Measurements from ENCODE around the gene SOAT2.
"Not testable (repeated sequence)": the region's sequence is repeated elsewhere in the genome, so short reads cannot be mapped to it uniquely, and the experiment has no call there.

SOAT2 gene

GRCh38 chr12:53145383-53146260 is 42.3 kb downstream of the SOAT2 start:
- Mint-ChIP-seq H3K36me3 (no peaks in the 10 kb centered on the region), H3K4me1 (no peaks in the 10 kb centered on the region), H3K27me3 (peaks cover 9% of the 10 kb centered on the region), H3K27ac (no peak overlapping the region), H3K9me3 (no peaks in the 10 kb centered on the region), H3K4me3 (no peak overlapping the region)
- DNase-seq: no peak
- CTCF ChIA-PET: no interaction called here

GRCh38 chr12:53147181-53147580 is 43.9 kb downstream of the SOAT2 start:
- CTCF ChIA-PET: no interaction called here

GRCh38 chr12:53147653-53148052 is 44.4 kb downstream of the SOAT2 start:
- DNase-seq: no peak
- no peaks in the 10 kb centered on the region for H3K4me1 Mint-ChIP-seq
- no peak overlapping the region for H3K27ac Mint-ChIP-seq
- CTCF ChIA-PET: no interaction called here
- no peak overlapping the region for H3K4me3 Mint-ChIP-seq
- peaks cover 5% of the 10 kb centered on the region for H3K27me3 Mint-ChIP-seq
- no peaks in the 10 kb centered on the region for H3K36me3 Mint-ChIP-seq
- H3K9me3 Mint-ChIP-seq: no peaks in the 10 kb centered on the region

More at GRCh38 chr12:53147181-53147580, 43.9 kb downstream of the SOAT2 start:
- Mint-ChIP-seq H3K9me3 (no peaks in the 10 kb centered on the region), H3K36me3 (no peaks in the 10 kb centered on the region), H3K27me3 (peaks cover 4% of the 10 kb centered on the region), H3K4me3 (no peak overlapping the region), H3K27ac (no peak overlapping the region), H3K4me1 (no peaks in the 10 kb centered on the region)
- DNase-seq: no peak

GRCh38 chr12:53151039-53151438 is 47.8 kb downstream of the SOAT2 start:
- no peak for DNase-seq
- Mint-ChIP-seq H3K4me1 (no peaks in the 10 kb centered on the region), H3K27me3 (peaks cover 11% of the 10 kb centered on the region), H3K36me3 (no peaks in the 10 kb centered on the region), H3K4me3 (no peak overlapping the region), H3K9me3 (no peaks in the 10 kb centered on the region), H3K27ac (no peak overlapping the region)
- CTCF ChIA-PET: interaction anchor here (0.6 kb wide), 1 partner anchor 180 kb away, joined by 3 read pairs; no protein-coding TSS in a partner anchor

- Mint-ChIP-seq H3K27me3 (peaks cover 7% of the 10 kb centered on the region), H3K9me3 (no peaks in the 10 kb centered on the region), H3K36me3 (no peaks in the 10 kb centered on the region), H3K4me1 (no peaks in the 10 kb centered on the region), H3K27ac (no peak overlapping the region), H3K4me3 (no peak overlapping the region)
- no peak for DNase-seq
- CTCF ChIA-PET: interaction anchor here (1.2 kb wide), 1 partner anchor 15 kb away, joined by 3 read pairs; no protein-coding TSS in a partner anchor
Observed at GRCh38 chr12:53152390-53152789, 49.1 kb downstream of the SOAT2 start.

- H3K4me1 Mint-ChIP-seq: peaks cover 10% of the 10 kb centered on the region
- H3K27ac Mint-ChIP-seq: peak overlapping the region; percentile 15
- CTCF ChIA-PET: interaction anchor here (0.7 to 6.3 kb wide), 40 partner anchors 9 to 349 kb away, joined by 3 to 69 read pairs (median 6); partner anchors contain the start of genes AAAS, CSAD, ESPL1 and ITGB7
- no peaks in the 10 kb centered on the region for H3K27me3 Mint-ChIP-seq
- no peak overlapping the region for H3K4me3 Mint-ChIP-seq
- no peaks in the 10 kb centered on the region for H3K36me3 Mint-ChIP-seq
- DNase-seq: peak; percentile 94
- H3K9me3 Mint-ChIP-seq: no peaks in the 10 kb centered on the region
Observed at GRCh38 chr12:53159195-53159839, 56.0 kb downstream of the SOAT2 start.

- Mint-ChIP-seq H3K36me3 (no peaks in the 10 kb centered on the region), H3K4me1 (peaks cover 10% of the 10 kb centered on the region), H3K27me3 (no peaks in the 10 kb centered on the region), H3K4me3 (no peak overlapping the region), H3K27ac (no peak overlapping the region), H3K9me3 (no peaks in the 10 kb centered on the region)
- DNase-seq: no peak
- CTCF ChIA-PET: interaction anchor here (0.7 to 6.3 kb wide), 44 partner anchors 8 to 349 kb away, joined by 3 to 69 read pairs (median 6); partner anchors contain the start of genes AAAS, CSAD, ESPL1 and ITGB7
Observed at GRCh38 chr12:53160000-53160399, 56.7 kb downstream of the SOAT2 start.

GRCh38 chr12:53160673-53161072 is 57.4 kb downstream of the SOAT2 start:
- Mint-ChIP-seq H3K27ac (no peak overlapping the region), H3K27me3 (no peaks in the 10 kb centered on the region), H3K9me3 (no peaks in the 10 kb centered on the region), H3K4me3 (no peak overlapping the region), H3K4me1 (peaks cover 10% of the 10 kb centered on the region), H3K36me3 (no peaks in the 10 kb centered on the region)
- no peak for DNase-seq
- CTCF ChIA-PET: interaction anchor here (0.5 to 6.3 kb wide), 28 partner anchors 10 to 262 kb away, joined by 3 to 69 read pairs (median 8); partner anchors contain the start of genes AAAS, CSAD, ESPL1 and ITGB7

GRCh38 chr12:53161119-53161911 is 58.0 kb downstream of the SOAT2 start:
- CTCF ChIA-PET: interaction anchor here (0.5 to 6.3 kb wide), 19 partner anchors 11 to 261 kb away, joined by 3 to 69 read pairs (median 14); partner anchors contain the start of genes AAAS, CSAD, ESPL1 and ITGB7
- Mint-ChIP-seq H3K27me3 (no peaks in the 10 kb centered on the region), H3K9me3 (no peaks in the 10 kb centered on the region), H3K4me1 (peaks cover 10% of the 10 kb centered on the region), H3K36me3 (no peaks in the 10 kb centered on the region), H3K4me3 (no peak overlapping the region), H3K27ac (no peak overlapping the region)
- DNase-seq: no peak

GRCh38 chr12:53163008-53163407 is 59.7 kb downstream of the SOAT2 start:
- CTCF ChIA-PET: interaction anchor here (0.7 to 6.3 kb wide), 2 partner anchors 49 to 121 kb away, joined by 3 to 69 read pairs; no protein-coding TSS in a partner anchor
- H3K9me3 Mint-ChIP-seq, H3K4me3 Mint-ChIP-seq, H3K27me3 Mint-ChIP-seq, H3K4me1 Mint-ChIP-seq, DNase-seq, H3K36me3 Mint-ChIP-seq, H3K27ac Mint-ChIP-seq: not testable (repeated sequence)

GRCh38 chr12:53166837-53167236 is 63.6 kb downstream of the SOAT2 start:
- Mint-ChIP-seq H3K4me1 (no peaks in the 10 kb centered on the region), H3K27me3 (no peaks in the 10 kb centered on the region), H3K4me3 (no peak overlapping the region), H3K36me3 (no peaks in the 10 kb centered on the region), H3K27ac (no peak overlapping the region), H3K9me3 (no peaks in the 10 kb centered on the region)
- DNase-seq: no peak
- CTCF ChIA-PET: interaction anchor here (1.0 to 1.7 kb wide), 3 partner anchors 9 to 45 kb away, joined by 3 to 10 read pairs (median 4); no protein-coding TSS in a partner anchor

- H3K4me1 Mint-ChIP-seq: no peaks in the 10 kb centered on the region
- H3K4me3 Mint-ChIP-seq: no peak overlapping the region
- CTCF ChIA-PET: no interaction called here
- no peaks in the 10 kb centered on the region for H3K27me3 Mint-ChIP-seq
- no peaks in the 10 kb centered on the region for H3K9me3 Mint-ChIP-seq
- H3K27ac Mint-ChIP-seq: no peak overlapping the region
- H3K36me3 Mint-ChIP-seq: no peaks in the 10 kb centered on the region
- DNase-seq: no peak
Observed at GRCh38 chr12:53169644-53170043, 66.4 kb downstream of the SOAT2 start.

GRCh38 chr12:53170215-53170614 is 66.9 kb downstream of the SOAT2 start:
- H3K4me1 Mint-ChIP-seq: no peaks in the 10 kb centered on the region
- no peaks in the 10 kb centered on the region for H3K36me3 Mint-ChIP-seq
- H3K9me3 Mint-ChIP-seq: no peaks in the 10 kb centered on the region
- no peak overlapping the region for H3K27ac Mint-ChIP-seq
- DNase-seq: no peak
- no peak overlapping the region for H3K4me3 Mint-ChIP-seq
- no peaks in the 10 kb centered on the region for H3K27me3 Mint-ChIP-seq
- CTCF ChIA-PET: no interaction called here
